Erythroblast (primary cell): Measurements from ENCODE around the gene CELF4.

Experiments
- GATA1 ChIP-seq: IDR thresholded peaks from 2 replicates; pipeline ENCODE4 v1.6.1; 2011; ENCODE audit warnings: low read depth, mild to moderate bottlenecking, control low read depth, low read length, moderate library complexity
- POLR2A ChIP-seq: IDR thresholded peaks from 2 replicates; pipeline ENCODE4 v1.6.1; 2011; ENCODE audit warnings: mild to moderate bottlenecking, low read length

DNA sequence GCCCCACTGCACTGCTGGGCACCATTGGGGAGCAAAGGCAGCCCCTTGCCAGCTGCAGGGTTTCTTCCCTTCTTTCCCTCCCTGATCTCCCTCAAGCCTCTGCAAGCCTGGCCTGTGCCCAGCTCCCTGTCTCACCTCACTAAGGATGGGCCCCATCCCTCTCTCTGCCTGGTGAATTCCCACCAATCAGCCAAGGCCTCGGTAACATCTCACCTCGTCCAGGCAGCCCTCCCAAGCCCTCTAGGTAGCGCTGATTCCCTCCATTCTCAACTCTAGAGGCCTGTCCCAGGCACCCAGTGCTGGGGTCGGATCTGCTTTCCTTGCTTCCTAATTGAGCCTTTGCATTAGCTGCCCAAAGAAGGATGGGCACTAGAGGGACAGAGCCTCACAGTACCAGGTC lies 63.0 kb downstream of the CELF4 start:
- no peak for TF ChIP-seq POLR2A
- no peak for TF ChIP-seq GATA1
